GM12878 (cell line): ENCODE measurements around the gene TUBGCP3. TPM values are rescaled to one million over a fixed set of nuclear protein-coding genes. Genes with fewer than 3 reads are reported as not detected.

Source experiments
- BCL11A ChIP-seq: IDR thresholded peaks from 2 replicates; pipeline ENCODE4 v1.6.1; 2011; ENCODE audit warnings: low read depth, low read length
- BHLHE40 ChIP-seq, 2 experiments: fragments of 450-650 bp in 1 of 2; IDR thresholded peaks; 2 replicates each; pipeline ENCODE4 v1.6.1; 2011 to 2017; ENCODE audit warnings: low read depth in 2 of 2, borderline replicate concordance in 1 of 2, improper control_type of control experiment in 1 of 2, low read length in 1 of 2, mild to moderate bottlenecking in 1 of 2
- CBX3 ChIP-seq: fragments of 200-600 bp; sonication (generic); IDR thresholded peaks from 2 replicates; pipeline ENCODE4 v1.6.1; 2016; ENCODE audit warnings: low read depth, borderline replicate concordance
- EED ChIP-seq: sonication (generic); IDR thresholded peaks from 2 replicates; pipeline ENCODE4 v1.6.1; 2016; ENCODE audit warnings: antibody characterized with exemption, low read depth
- EP300 ChIP-seq, 2 experiments: fragments of 150-350 bp in 1 of 2; IDR thresholded peaks; 2 replicates each; pipeline ENCODE4 v1.6.1; 2011 to 2012; ENCODE audit warnings: low read depth in 2 of 2, low read length in 2 of 2, borderline replicate concordance in 1 of 2, improper control_type of control experiment in 1 of 2, inconsistent platforms in 1 of 2; ENCODE audit not compliant: control insufficient read depth in 1 of 2
- ESRRA ChIP-seq: IDR thresholded peaks from 2 replicates; pipeline ENCODE4 v1.6.1; 2012; ENCODE audit warnings: mild to moderate bottlenecking, low read length, improper control_type of control experiment
- HCFC1 ChIP-seq: fragments of 150-350 bp; IDR thresholded peaks from 2 replicates; pipeline ENCODE4 v1.6.1; 2014; ENCODE audit warnings: low read length
- HDGF ChIP-seq: fragments of 450-650 bp; IDR thresholded peaks from 2 replicates; pipeline ENCODE4 v1.6.1; 2016; ENCODE audit warnings: antibody characterized with exemption
- LARP7 ChIP-seq: fragments of 450-650 bp; IDR thresholded peaks from 2 replicates; pipeline ENCODE4 v1.6.1; 2017; ENCODE audit warnings: mild to moderate bottlenecking
- MEF2A ChIP-seq: IDR thresholded peaks from 2 replicates; pipeline ENCODE4 v1.6.1; 2011; ENCODE audit warnings: low read depth, mild to moderate bottlenecking, low read length, moderate library complexity; ENCODE audit not compliant: insufficient read depth
- MTA3 ChIP-seq: IDR thresholded peaks from 2 replicates; pipeline ENCODE4 v1.6.1; 2012; ENCODE audit warnings: low read length, inconsistent platforms, borderline replicate concordance
- MYC ChIP-seq: IDR thresholded peaks from 2 replicates; pipeline ENCODE4 v1.6.1; 2011; ENCODE audit warnings: mild to moderate bottlenecking, low read length, moderate library complexity, inconsistent platforms; ENCODE audit not compliant: insufficient read depth, insufficient replicate concordance, insufficient read length, severe bottlenecking
- PAX5 ChIP-seq: IDR thresholded peaks from 2 replicates; pipeline ENCODE4 v1.6.1; 2011; ENCODE audit warnings: low read depth, low read length, borderline replicate concordance
- RUNX3 ChIP-seq: IDR thresholded peaks from 2 replicates; pipeline ENCODE4 v1.6.1; 2012; ENCODE audit warnings: low read length, inconsistent platforms
- TBL1XR1 ChIP-seq: IDR thresholded peaks from 2 replicates; pipeline ENCODE4 v1.6.1; 2012; ENCODE audit warnings: low read depth, low read length, improper control_type of control experiment
- polyA plus RNA-seq, 11 experiments: library from polyadenylated mRNA; depleted of rRNA in 4 of 11; unstranded in 6 of 11; stranded (reverse) in 5 of 11; fragments of >200 nt; fragmentation: Nextera tagmentation in 4 of 11; fragmentation: Illumina TruSeq in 1 of 11; extraction: Ambion mirVana in 4 of 11; extraction: Trizol in 1 of 11; gene quantifications; 1 replicate in 1 of 11; 2 replicates in 10 of 11; pipeline versions ENCODE4 v1.2.1 to v1.2.3, GENCODE V29; 2011 to 2016; ENCODE audit warnings: inconsistent platforms in 2 of 11, missing spikeins in 2 of 11, low read depth in 1 of 11
- total RNA-seq, 4 experiments: library from RNA; depleted of rRNA in 3 of 4; stranded (reverse); fragments of >200 nt in 3 of 4; fragmentation: Illumina TruSeq in 1 of 4; extraction: Trizol in 1 of 4; gene quantifications; 2 replicates each; pipeline versions ENCODE4 v1.2.1 to v1.2.3, GENCODE V29; 2013 to 2021
- TF ChIP-seq, protein P1 (sequence below): fragments of 450-650 bp; IDR thresholded peaks from 2 replicates; pipeline ENCODE4 v1.6.1; 2017; ENCODE audit warnings: mild to moderate bottlenecking, moderate library complexity
- TF ChIP-seq, protein P2 (sequence below), 3 experiments: IDR thresholded peaks in 2 of 3; conservative IDR thresholded peaks in 1 of 3; 2 replicates each; pipeline ENCODE4 v1.5.1; 2011; ENCODE audit warnings: low read depth in 3 of 3, low read length in 3 of 3, mild to moderate bottlenecking in 3 of 3, control low read depth in 2 of 3, moderate library complexity in 2 of 3, inconsistent platforms in 1 of 3, mixed read lengths in 1 of 3; ENCODE audit not compliant: control insufficient read depth in 2 of 3, insufficient read depth in 1 of 3; ENCODE audit errors: extremely low read depth in 1 of 3
- TF ChIP-seq, protein P3 (sequence below): IDR thresholded peaks from 2 replicates; pipeline ENCODE4 v1.6.1; 2012; ENCODE audit warnings: improper control_type of control experiment, low read depth, low read length; ENCODE audit not compliant: insufficient replicate concordance

TUBGCP3 gene
- total and polyA plus RNA-seq, 10 of the 15 experiments (the other 5 are each of a cell fraction or from before 2014, with no cell fraction given) = 4.0 to 34.0 (median 22.6) TPM

- TF ChIP-seq, protein P1, sequence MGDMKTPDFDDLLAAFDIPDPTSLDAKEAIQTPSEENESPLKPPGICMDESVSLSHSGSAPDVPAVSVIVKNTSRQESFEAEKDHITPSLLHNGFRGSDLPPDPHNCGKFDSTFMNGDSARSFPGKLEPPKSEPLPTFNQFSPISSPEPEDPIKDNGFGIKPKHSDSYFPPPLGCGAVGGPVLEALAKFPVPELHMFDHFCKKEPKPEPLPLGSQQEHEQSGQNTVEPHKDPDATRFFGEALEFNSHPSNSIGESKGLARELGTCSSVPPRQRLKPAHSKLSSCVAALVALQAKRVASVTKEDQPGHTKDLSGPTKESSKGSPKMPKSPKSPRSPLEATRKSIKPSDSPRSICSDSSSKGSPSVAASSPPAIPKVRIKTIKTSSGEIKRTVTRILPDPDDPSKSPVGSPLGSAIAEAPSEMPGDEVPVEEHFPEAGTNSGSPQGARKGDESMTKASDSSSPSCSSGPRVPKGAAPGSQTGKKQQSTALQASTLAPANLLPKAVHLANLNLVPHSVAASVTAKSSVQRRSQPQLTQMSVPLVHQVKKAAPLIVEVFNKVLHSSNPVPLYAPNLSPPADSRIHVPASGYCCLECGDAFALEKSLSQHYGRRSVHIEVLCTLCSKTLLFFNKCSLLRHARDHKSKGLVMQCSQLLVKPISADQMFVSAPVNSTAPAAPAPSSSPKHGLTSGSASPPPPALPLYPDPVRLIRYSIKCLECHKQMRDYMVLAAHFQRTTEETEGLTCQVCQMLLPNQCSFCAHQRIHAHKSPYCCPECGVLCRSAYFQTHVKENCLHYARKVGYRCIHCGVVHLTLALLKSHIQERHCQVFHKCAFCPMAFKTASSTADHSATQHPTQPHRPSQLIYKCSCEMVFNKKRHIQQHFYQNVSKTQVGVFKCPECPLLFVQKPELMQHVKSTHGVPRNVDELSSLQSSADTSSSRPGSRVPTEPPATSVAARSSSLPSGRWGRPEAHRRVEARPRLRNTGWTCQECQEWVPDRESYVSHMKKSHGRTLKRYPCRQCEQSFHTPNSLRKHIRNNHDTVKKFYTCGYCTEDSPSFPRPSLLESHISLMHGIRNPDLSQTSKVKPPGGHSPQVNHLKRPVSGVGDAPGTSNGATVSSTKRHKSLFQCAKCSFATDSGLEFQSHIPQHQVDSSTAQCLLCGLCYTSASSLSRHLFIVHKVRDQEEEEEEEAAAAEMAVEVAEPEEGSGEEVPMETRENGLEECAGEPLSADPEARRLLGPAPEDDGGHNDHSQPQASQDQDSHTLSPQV = 0 out of 2 replicates have a peak, but pooled peaks have one; percentile 63
- TF ChIP-seq, protein P2, sequence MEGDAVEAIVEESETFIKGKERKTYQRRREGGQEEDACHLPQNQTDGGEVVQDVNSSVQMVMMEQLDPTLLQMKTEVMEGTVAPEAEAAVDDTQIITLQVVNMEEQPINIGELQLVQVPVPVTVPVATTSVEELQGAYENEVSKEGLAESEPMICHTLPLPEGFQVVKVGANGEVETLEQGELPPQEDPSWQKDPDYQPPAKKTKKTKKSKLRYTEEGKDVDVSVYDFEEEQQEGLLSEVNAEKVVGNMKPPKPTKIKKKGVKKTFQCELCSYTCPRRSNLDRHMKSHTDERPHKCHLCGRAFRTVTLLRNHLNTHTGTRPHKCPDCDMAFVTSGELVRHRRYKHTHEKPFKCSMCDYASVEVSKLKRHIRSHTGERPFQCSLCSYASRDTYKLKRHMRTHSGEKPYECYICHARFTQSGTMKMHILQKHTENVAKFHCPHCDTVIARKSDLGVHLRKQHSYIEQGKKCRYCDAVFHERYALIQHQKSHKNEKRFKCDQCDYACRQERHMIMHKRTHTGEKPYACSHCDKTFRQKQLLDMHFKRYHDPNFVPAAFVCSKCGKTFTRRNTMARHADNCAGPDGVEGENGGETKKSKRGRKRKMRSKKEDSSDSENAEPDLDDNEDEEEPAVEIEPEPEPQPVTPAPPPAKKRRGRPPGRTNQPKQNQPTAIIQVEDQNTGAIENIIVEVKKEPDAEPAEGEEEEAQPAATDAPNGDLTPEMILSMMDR (IDR thresholded peaks at IDR 0.05 in 2 of 3, conservative IDR thresholded peaks at IDR 0.05 in 1 of 3; ENCODE audit: control insufficient read depth in 2 of 3, extremely low read depth in 1 of 3, insufficient read depth in 1 of 3, low read depth in 3 of 3, low read length in 3 of 3) = no peak
- TF ChIP-seq HDGF (no peak), BHLHE40 (IDR thresholded peaks at IDR 0.05; ENCODE audit: borderline replicate concordance in 1 of 2, low read depth in 2 of 2, low read length in 1 of 2) (peak; percentile 84 to 92), TBL1XR1 (peak; percentile 71), HCFC1 (peak; percentile 79), ESRRA (no peak), MEF2A (no peak), BCL11A (no peak), PAX5 (peak; percentile 67), RUNX3 (peak; percentile 75), EP300 (IDR thresholded peaks at IDR 0.05; ENCODE audit: borderline replicate concordance in 1 of 2, control insufficient read depth in 1 of 2, low read depth in 2 of 2, low read length in 2 of 2) (peak in 1 of 2 experiments; percentile 35; a peak in 1 of 4 replicates), LARP7 (peak; percentile 85), MYC (peak; percentile 61), EED (peak; percentile 53), MTA3 (no peak), CBX3 (no peak)
- TF ChIP-seq, protein P3, sequence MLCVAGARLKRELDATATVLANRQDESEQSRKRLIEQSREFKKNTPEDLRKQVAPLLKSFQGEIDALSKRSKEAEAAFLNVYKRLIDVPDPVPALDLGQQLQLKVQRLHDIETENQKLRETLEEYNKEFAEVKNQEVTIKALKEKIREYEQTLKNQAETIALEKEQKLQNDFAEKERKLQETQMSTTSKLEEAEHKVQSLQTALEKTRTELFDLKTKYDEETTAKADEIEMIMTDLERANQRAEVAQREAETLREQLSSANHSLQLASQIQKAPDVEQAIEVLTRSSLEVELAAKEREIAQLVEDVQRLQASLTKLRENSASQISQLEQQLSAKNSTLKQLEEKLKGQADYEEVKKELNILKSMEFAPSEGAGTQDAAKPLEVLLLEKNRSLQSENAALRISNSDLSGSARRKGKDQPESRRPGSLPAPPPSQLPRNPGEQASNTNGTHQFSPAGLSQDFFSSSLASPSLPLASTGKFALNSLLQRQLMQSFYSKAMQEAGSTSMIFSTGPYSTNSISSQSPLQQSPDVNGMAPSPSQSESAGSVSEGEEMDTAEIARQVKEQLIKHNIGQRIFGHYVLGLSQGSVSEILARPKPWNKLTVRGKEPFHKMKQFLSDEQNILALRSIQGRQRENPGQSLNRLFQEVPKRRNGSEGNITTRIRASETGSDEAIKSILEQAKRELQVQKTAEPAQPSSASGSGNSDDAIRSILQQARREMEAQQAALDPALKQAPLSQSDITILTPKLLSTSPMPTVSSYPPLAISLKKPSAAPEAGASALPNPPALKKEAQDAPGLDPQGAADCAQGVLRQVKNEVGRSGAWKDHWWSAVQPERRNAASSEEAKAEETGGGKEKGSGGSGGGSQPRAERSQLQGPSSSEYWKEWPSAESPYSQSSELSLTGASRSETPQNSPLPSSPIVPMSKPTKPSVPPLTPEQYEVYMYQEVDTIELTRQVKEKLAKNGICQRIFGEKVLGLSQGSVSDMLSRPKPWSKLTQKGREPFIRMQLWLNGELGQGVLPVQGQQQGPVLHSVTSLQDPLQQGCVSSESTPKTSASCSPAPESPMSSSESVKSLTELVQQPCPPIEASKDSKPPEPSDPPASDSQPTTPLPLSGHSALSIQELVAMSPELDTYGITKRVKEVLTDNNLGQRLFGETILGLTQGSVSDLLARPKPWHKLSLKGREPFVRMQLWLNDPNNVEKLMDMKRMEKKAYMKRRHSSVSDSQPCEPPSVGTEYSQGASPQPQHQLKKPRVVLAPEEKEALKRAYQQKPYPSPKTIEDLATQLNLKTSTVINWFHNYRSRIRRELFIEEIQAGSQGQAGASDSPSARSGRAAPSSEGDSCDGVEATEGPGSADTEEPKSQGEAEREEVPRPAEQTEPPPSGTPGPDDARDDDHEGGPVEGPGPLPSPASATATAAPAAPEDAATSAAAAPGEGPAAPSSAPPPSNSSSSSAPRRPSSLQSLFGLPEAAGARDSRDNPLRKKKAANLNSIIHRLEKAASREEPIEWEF = no peak
These were observed at the start of gene TUBGCP3 (continued) for GRCh38 chr13:112587764-112588489.
